AG04449 (cell line): ENCODE measurements around the gene METTL16.
"Not testable (repeated sequence)": the region's sequence is repeated elsewhere in the genome, so short reads cannot be mapped to it uniquely, and the experiment has no call there.

Source experiments
- CTCF ChIA-PET: fragments of 350-600 bp; formaldehyde crosslinking; extraction: SDS; loops from one replicate; lab custom pipeline; 2021; ENCODE audit warnings: antibody characterized with exemption; lab: Yijun Ruan, JAX
- POLR2A ChIA-PET: fragments of 400-600, 350-600 bp; formaldehyde crosslinking; extraction: SDS; loops from one replicate; lab custom pipeline; 2020; ENCODE audit warnings: antibody characterized with exemption, inconsistent platforms; lab: Yijun Ruan, JAX
- DNase-seq: peaks from one replicate; pipeline ENCODE4 v3.0.0-alpha.2; 2010; ENCODE audit warnings: low read depth, low spot score
- H3K4me3 ChIP-seq: 2 replicates; pipeline ENCODE4 v1.5.1; 2011; ENCODE audit warnings: low read depth, mild to moderate bottlenecking, control low read depth, low read length
- CTCF ChIP-seq: IDR thresholded peaks from one replicate; pipeline ENCODE4 v1.5.1; 2011; ENCODE audit warnings: mild to moderate bottlenecking, moderate library complexity, low read length, control low read depth, inconsistent platforms; ENCODE audit not compliant: insufficient read depth; ENCODE audit errors: missing control alignments

METTL16 gene

DNA sequence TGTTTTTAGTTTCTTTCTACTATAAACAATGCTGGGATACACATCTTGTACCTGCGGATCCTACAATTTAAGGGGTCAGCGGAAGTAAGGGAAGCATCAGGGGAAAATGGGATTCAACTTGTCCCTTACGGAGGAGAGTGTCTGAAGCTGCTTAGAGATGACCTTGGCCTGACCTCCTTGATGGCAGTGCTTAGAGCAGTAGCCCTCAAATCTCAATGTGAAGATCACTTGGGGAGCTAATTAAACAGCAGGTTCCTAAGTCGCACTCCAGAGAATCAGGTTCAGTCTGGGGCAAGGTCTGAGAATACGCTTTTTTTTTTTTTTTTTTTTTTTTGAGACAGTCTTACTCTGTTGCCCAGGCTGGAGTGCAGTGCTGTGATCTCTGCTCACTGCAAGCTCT lies 9.6 kb upstream of the METTL16 start:
- POLR2A ChIA-PET: no interaction called here
- TF ChIP-seq CTCF: no peak
- CTCF ChIA-PET: no interaction called here
- H3K4me3 ChIP-seq: no peak overlapping the region
- DNase-seq: no peak

- no peak overlapping the region for H3K4me3 ChIP-seq
- DNase-seq: no peak
- TF ChIP-seq CTCF: no peak
- ChIA-PET CTCF (no interaction called here), POLR2A (no interaction called here)
Observed at GRCh38 chr17:2517539-2517938, 5.9 kb upstream of the METTL16 start.

DNA sequence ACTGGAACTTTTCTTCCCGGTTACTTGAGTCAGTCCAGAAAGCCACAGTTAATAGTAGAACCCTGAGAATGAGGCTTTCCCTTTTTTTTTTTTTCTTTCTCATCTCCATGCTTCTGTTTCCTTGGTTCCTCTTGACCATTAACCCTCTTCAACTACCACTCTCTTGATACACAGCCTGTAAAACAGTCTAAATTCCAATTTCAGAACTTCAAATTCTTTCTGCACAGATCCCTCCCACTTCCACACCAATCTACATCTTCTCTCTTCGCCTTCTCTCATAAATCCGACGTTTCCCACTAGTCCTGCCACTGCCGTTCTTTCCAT lies 588 bp downstream of the METTL16 start:
- TF ChIP-seq CTCF: no peak
- CTCF ChIA-PET: interaction anchor here (0.6 kb wide), 1 partner anchor 26 kb away, joined by 3 read pairs; no protein-coding TSS in a partner anchor
- no peak for DNase-seq
- peak overlapping the region; percentile 97 for H3K4me3 ChIP-seq
- POLR2A ChIA-PET: interaction anchor here (1.0 kb wide), 1 partner anchor 21 kb away, joined by 3 read pairs; no protein-coding TSS in a partner anchor

GRCh38 chr17:2510559-2510958 lies 1.1 kb downstream of the METTL16 start:
- ChIA-PET POLR2A (interaction anchor here (0.6 to 0.7 kb wide), 2 partner anchors 15 to 416 kb away, joined by 3 read pairs; no protein-coding TSS in a partner anchor), CTCF (no interaction called here)
- H3K4me3 ChIP-seq: peak overlapping the region; percentile 97
- no peak for TF ChIP-seq CTCF
- DNase-seq: no peak

DNA sequence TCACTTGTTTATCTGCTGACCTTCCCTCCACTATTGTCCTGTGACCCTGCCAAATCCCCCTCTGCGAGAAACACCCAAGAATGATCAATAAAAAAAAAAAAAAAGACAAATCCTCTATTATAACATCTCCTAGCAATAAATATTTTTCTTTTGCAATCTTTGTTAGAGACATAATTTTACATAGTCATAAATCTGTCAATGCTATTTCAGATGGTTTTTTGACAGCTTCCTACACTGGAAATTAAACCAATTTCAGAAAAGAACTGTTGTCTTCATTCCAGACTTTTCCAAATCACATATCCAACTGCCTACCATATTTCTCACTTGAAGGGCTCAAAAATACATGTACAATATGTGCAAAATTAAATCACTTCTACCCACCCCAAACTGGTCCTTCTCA lies 3.7 kb downstream of the METTL16 start:
- H3K4me3 ChIP-seq: no peak overlapping the region
- TF ChIP-seq CTCF: no peak
- CTCF ChIA-PET: no interaction called here
- no peak for DNase-seq
- POLR2A ChIA-PET: no interaction called here

DNA sequence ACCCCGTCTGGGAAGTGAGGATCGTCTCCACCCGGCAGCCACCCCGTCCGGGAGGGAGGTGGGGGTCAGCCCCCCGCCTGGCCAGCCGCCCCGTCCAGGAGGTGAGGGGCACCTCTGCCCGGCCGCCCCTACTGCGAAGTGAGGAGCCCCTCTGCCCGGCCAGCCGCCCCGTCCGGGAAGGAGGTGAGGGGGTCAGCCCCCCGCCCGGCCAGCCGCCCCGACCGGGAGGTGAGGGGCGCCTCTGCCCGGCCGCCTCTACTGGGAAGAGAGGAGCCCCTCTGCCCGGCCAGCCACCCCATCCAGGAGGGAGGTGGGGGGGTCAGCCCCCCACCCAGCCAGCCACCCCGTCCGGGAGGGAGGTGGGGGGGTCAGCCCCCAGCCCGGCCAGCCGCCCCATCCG lies 4.7 kb downstream of the METTL16 start:
- H3K4me3 ChIP-seq, CTCF ChIA-PET, POLR2A ChIA-PET, DNase-seq: not testable (repeated sequence)

- POLR2A ChIA-PET: no interaction called here
- H3K4me3 ChIP-seq: no peak overlapping the region
- no peak for DNase-seq
- CTCF ChIA-PET: no interaction called here
- no peak for TF ChIP-seq CTCF
Observed at GRCh38 chr17:2503627-2504026, 8.1 kb downstream of the METTL16 start.
